RWPE2 (cell line): ENCODE data around the gene SLC35C1.

Source experiments
- ATAC-seq: fragments of 200-7000 bp; cut with Tn5 transposase; 3 replicates; pipeline ENCODE4 v1.9.1; 2021; ENCODE audit warnings: low read depth
- DNase-seq: peaks from one replicate; pipeline ENCODE4 v3.0.0-alpha.2; 2020; ENCODE audit warnings: low spot score
- H3K27ac ChIP-seq: fragments of 450-650 bp; 2 replicates; pipeline ENCODE4 v1.5.1; 2017; ENCODE audit warnings: mild to moderate bottlenecking; ENCODE audit not compliant: poor library complexity, severe bottlenecking
- H3K27me3 ChIP-seq: fragments of 250-450 bp; sonication (Bioruptor Pico); 2 replicates; pipeline ENCODE4 v1.5.1; 2021; ENCODE audit warnings: mild to moderate bottlenecking, moderate library complexity; ENCODE audit not compliant: insufficient read depth, poor library complexity, severe bottlenecking
- H3K36me3 ChIP-seq: fragments of 250-450 bp; sonication (Bioruptor Pico); 2 replicates; pipeline ENCODE4 v1.5.1; 2020; ENCODE audit warnings: low read depth, mild to moderate bottlenecking, moderate library complexity
- H3K4me1 ChIP-seq: fragments of 250-450 bp; sonication (Bioruptor Pico); 2 replicates; pipeline ENCODE4 v1.5.1; 2021; ENCODE audit warnings: mild to moderate bottlenecking, moderate library complexity; ENCODE audit not compliant: insufficient read depth, poor library complexity, severe bottlenecking
- H3K4me3 ChIP-seq: fragments of 250-450 bp; sonication (Bioruptor Pico); 2 replicates; pipeline ENCODE4 v1.5.1; 2021; ENCODE audit warnings: mild to moderate bottlenecking, moderate library complexity; ENCODE audit not compliant: severe bottlenecking
- H3K9me3 ChIP-seq: fragments of 250-450 bp; sonication (Bioruptor Pico); 2 replicates; pipeline ENCODE4 v1.5.1; 2021; ENCODE audit warnings: mild to moderate bottlenecking, moderate library complexity; ENCODE audit not compliant: severe bottlenecking
- CTCF ChIP-seq: fragments of 450-650 bp; IDR thresholded peaks from one replicate; pipeline ENCODE4 v1.5.1; 2017; ENCODE audit warnings: mild to moderate bottlenecking, moderate library complexity; ENCODE audit not compliant: poor library complexity, severe bottlenecking

Gene SLC35C1

GRCh38 chr11:45771193-45771565, 33.8 kb upstream of the SLC35C1 start:
- H3K4me1 ChIP-seq, result no peaks in the 10 kb centered on the region
- no peaks in the 10 kb centered on the region for H3K27me3 ChIP-seq
- no peak for TF ChIP-seq CTCF
- no peaks in the 10 kb centered on the region for H3K9me3 ChIP-seq
- peak overlapping the region; percentile 17 for H3K4me3 ChIP-seq
- ATAC-seq (peak; percentile 36), DNase-seq (no peak)
- H3K27ac ChIP-seq, result no peak overlapping the region
- H3K36me3 ChIP-seq, result no peaks in the 10 kb centered on the region

GRCh38 chr11:45771566-45772448, 33.1 kb upstream of the SLC35C1 start:
- H3K4me1 ChIP-seq, result no peaks in the 10 kb centered on the region
- peak overlapping the region; percentile 17 for H3K4me3 ChIP-seq
- TF ChIP-seq CTCF, result peak; percentile 90
- no peak overlapping the region for H3K27ac ChIP-seq
- peak; percentile 94 for ATAC-seq
- H3K9me3 ChIP-seq, result no peaks in the 10 kb centered on the region
- peak; percentile 77 for DNase-seq
- H3K36me3 ChIP-seq, result no peaks in the 10 kb centered on the region
- H3K27me3 ChIP-seq, result no peaks in the 10 kb centered on the region

GRCh38 chr11:45772449-45772774, 32.5 kb upstream of the SLC35C1 start:
- TF ChIP-seq CTCF, result no peak
- H3K4me1 ChIP-seq, result no peaks in the 10 kb centered on the region
- H3K4me3 ChIP-seq, result no peak overlapping the region
- no peak for ATAC-seq
- no peak overlapping the region for H3K27ac ChIP-seq
- no peak for DNase-seq
- no peaks in the 10 kb centered on the region for H3K27me3 ChIP-seq
- H3K9me3 ChIP-seq, result no peaks in the 10 kb centered on the region
- no peaks in the 10 kb centered on the region for H3K36me3 ChIP-seq

- Histone ChIP-seq H3K36me3 (no peaks in the 10 kb centered on the region), H3K27me3 (no peaks in the 10 kb centered on the region), H3K9me3 (no peaks in the 10 kb centered on the region), H3K27ac (no peak overlapping the region), H3K4me3 (no peak overlapping the region), H3K4me1 (no peaks in the 10 kb centered on the region)
- TF ChIP-seq CTCF, result no peak
- ATAC-seq, result no peak
- DNase-seq, result no peak
These were observed 31.8 kb upstream of the SLC35C1 start for GRCh38 chr11:45772986-45773785.
